HAP-1 (cell line): ENCODE measurements around the gene CLSTN3.
A peak's percentile ranks its signal among the peaks of the same experiment; 100 is the strongest.
"Not testable (repeated sequence)": the region's sequence is repeated elsewhere in the genome, so short reads cannot be mapped to it uniquely, and the experiment has no call there.

ENCODE experiments used
- DNase-seq, 2 experiments: peaks; one replicate each; pipeline ENCODE4 v3.0.0-alpha.2; 2016 to 2020; ENCODE audit warnings: low spot score in 2 of 2
- H3K27me3 ChIP-seq: fragments of 250-450 bp; sonication (Bioruptor Pico); 2 replicates; pipeline ENCODE4 v1.5.1; 2020; ENCODE audit warnings: low read depth, mild to moderate bottlenecking, moderate library complexity
- H3K36me3 ChIP-seq: fragments of 250-450 bp; sonication (Bioruptor Pico); replicated peaks from 2 replicates; pipeline ENCODE4 v1.5.1; 2020; ENCODE audit warnings: mild to moderate bottlenecking
- H3K4me1 ChIP-seq: fragments of 250-450 bp; sonication (Bioruptor Pico); 2 replicates; pipeline ENCODE4 v1.5.1; 2020; ENCODE audit warnings: mild to moderate bottlenecking
- H3K4me3 ChIP-seq: fragments of 250-450 bp; sonication (Bioruptor Pico); 2 replicates; pipeline ENCODE4 v1.5.1; 2020; ENCODE audit warnings: mild to moderate bottlenecking, moderate library complexity
- H3K9me3 ChIP-seq: fragments of 250-450 bp; sonication (Bioruptor Pico); 2 replicates; pipeline ENCODE4 v1.5.1; 2020; ENCODE audit warnings: mild to moderate bottlenecking, moderate library complexity
- in situ Hi-C: fragments of 300-500 bp; cut with MboI; formaldehyde crosslinking; loops from 3 replicates; pipeline ENCODE4 v1.14.3; 2020; ENCODE audit warnings: low sequenced_read_pairs, inconsistent platforms, mixed read lengths

The CLSTN3 gene

DNA sequence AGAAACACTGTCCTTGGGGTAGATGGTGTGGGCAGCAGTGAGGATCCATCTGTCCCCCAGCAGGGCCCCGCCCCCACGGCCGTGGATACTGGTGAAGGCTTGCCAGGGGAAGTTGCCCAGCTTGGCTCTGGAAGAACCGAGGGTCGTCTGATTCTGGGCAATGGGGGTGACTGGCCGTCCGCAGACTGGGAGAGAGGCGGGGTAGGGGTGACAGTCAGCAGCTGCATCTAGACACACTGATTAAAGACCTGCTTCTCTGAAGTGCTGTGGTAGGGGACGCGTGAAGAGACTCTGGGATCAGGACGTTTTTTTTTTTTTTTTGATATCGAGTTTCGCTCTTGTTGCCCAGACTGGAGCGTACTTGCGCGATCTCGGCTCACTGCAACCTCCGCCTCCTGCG, 33.2 kb upstream of the CLSTN3 start:
- Histone ChIP-seq H3K27me3 (no peaks in the 10 kb centered on the region), H3K9me3 (no peaks in the 10 kb centered on the region), H3K36me3 (peaks cover 10% of the 10 kb centered on the region; the same call in 1 of the 2 replicates), H3K4me1 (peaks cover 3% of the 10 kb centered on the region), H3K4me3 (no peak overlapping the region)
- DNase-seq, result no peak
- in situ Hi-C loops, result no loop called here

DNA sequence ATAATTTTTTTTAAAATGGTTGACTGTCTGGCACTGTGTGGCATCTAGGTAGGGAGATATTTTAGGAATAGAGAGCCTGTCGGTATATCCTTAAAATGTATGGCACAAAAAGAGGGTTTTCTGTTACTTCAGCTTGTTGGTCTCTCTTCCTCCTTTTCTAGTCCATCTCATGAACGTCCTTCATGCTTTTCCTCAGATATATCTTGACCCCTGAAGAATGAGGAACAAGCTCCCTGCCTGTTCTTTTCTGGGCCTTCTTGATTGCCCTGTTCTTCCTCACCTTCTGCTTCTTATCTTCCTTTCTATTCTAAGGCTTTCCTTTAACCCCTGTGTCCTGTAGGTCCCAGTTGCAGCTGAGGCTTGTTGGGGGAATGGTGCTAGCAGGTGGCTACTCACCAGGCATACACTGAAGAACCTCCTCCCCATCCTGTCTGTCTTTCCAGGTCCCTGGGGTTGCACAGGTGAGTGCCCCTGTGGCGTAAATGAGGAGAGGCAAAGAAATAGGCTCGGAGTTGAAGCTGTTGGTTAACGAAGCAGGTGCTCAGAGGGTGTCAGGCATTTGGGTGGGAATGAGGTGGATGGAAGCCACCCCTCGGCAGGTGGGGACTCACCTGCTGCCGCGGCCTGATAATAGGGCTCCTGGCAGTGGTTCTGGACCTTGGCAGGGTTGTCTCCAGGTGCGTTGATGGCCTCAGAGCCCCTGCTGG, 30.7 kb upstream of the CLSTN3 start:
- Histone ChIP-seq H3K36me3 (peaks cover 10% of the 10 kb centered on the region; the same call in 1 of the 2 replicates), H3K4me1 (no peaks in the 10 kb centered on the region), H3K4me3 (no peak overlapping the region), H3K9me3 (no peaks in the 10 kb centered on the region), H3K27me3 (no peaks in the 10 kb centered on the region)
- in situ Hi-C loops, result no loop called here
- DNase-seq, result no peak

DNA sequence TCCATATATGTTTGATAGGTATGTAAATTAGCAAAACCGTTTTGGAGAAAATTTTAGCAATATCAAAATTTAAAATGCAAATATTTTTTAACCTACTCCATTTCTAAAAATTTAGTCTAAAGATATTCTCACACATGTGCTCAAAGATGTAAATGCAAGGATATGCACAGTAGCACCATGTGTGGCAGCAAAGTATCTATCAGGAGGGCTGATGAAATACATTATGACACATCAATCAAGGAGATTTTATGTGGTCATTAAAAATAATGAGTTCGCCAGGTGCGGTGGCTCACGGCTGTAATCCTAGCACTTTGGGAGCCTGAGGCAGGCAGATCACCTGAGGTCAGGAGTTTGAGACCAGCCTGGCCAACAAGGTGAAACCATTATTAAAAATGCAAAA, 29.9 kb upstream of the CLSTN3 start:
- H3K4me1 ChIP-seq, result no peaks in the 10 kb centered on the region
- no peak overlapping the region for H3K4me3 ChIP-seq
- no peaks in the 10 kb centered on the region for H3K27me3 ChIP-seq
- no peak for DNase-seq
- in situ Hi-C loops, result loop anchor here (25.0 kb wide), 1 partner anchor 363 kb away; no protein-coding TSS in a partner anchor
- peaks cover 10% of the 10 kb centered on the region; the same call in 1 of the 2 replicates for H3K36me3 ChIP-seq
- H3K9me3 ChIP-seq, result no peaks in the 10 kb centered on the region

DNA sequence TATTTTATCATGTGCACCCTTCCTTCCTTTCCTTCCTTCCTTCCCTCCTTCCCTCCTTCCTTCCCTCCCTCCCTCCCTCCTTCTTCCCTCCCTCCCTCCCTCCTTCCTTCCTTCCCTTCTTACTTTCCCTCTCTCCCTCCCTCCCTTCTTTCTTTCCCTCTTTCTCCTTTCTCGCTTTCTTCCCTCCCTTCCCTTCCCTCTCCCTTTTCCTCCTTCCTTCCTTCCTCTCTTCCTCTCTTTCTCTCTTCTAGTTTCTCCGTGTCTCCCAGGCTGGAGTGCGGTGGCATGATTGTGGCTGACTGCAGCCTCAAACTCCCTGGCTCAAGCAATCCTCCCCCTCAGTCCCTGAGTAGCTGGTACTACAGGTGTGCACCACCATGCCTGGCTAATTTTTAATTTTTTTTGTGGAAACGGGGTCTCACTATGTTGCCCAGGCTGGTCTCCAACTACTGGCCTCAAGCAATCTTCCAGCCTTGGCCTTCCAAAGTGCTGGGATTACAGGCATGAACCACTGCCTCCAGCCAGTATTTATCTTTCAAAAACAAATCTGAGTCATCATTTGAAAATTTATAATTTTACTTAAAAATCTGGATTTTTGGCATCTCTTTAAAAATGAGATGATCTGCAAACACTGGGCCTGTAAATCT, 29.0 kb upstream of the CLSTN3 start:
- Histone ChIP-seq H3K4me1 (no peaks in the 10 kb centered on the region), H3K36me3 (peaks cover 10% of the 10 kb centered on the region; the same call in 1 of the 2 replicates), H3K9me3 (no peaks in the 10 kb centered on the region), H3K27me3 (no peaks in the 10 kb centered on the region), H3K4me3 (no peak overlapping the region)
- no peak for DNase-seq
- in situ Hi-C loops, result loop anchor here (25.0 kb wide), 1 partner anchor 364 kb away; no protein-coding TSS in a partner anchor

DNA sequence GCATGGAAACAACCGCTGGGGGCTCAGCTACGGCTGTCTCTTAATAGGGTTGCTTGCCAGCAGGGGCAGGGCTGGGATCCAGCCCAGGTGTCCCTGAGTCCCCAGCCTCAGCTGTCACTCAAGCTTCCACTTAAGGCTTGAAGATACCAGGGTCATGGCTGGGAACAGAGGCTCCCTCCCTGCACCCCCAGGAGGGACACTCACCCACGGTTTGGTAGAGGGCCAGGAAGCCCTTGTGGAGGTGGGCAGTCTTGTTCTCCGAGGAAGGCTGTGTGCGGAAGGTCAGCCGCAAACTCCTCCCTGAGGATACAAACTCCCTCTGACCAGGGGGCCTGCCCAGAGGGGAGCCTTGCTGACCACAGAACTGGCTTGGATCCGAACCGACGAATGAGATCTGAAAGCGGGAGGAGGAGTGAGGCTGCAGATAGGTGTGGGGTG, 28.5 kb upstream of the CLSTN3 start:
- H3K36me3 ChIP-seq, result peaks cover 12% of the 10 kb centered on the region; the same call in 1 of the 2 replicates
- H3K4me1 ChIP-seq, result no peaks in the 10 kb centered on the region
- no peak overlapping the region for H3K4me3 ChIP-seq
- H3K27me3 ChIP-seq, result no peaks in the 10 kb centered on the region
- no peaks in the 10 kb centered on the region for H3K9me3 ChIP-seq
- in situ Hi-C loops, result loop anchor here (25.0 kb wide), 1 partner anchor 364 kb away; no protein-coding TSS in a partner anchor
- no peak for DNase-seq

DNA sequence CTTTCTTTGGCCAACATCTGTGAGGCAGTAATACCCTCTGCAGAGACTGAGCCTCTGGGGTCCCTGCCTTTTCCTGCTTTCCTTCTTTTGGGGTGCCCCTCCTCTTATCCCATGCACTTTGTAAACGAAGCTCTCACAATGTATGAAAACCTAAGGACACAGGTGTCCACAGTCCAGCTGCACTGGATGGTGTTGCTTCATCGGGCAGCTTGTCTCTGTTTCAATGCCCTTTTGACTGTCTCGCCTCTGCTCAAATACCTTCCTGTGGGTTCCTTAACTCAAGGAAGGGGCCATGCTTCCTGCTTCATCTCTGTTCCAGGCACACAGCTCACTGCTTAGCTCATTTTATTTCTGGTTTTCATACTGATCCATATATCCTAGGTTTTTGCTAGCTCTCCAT, 27.6 kb upstream of the CLSTN3 start:
- Histone ChIP-seq H3K4me3 (no peak overlapping the region), H3K36me3 (peaks cover 14% of the 10 kb centered on the region; the same call in 1 of the 2 replicates), H3K27me3 (no peaks in the 10 kb centered on the region), H3K4me1 (no peaks in the 10 kb centered on the region; the same call in 1 of the 2 replicates), H3K9me3 (no peaks in the 10 kb centered on the region)
- in situ Hi-C loops, result loop anchor here (25.0 kb wide), 1 partner anchor 365 kb away; no protein-coding TSS in a partner anchor
- DNase-seq, result no peak

DNA sequence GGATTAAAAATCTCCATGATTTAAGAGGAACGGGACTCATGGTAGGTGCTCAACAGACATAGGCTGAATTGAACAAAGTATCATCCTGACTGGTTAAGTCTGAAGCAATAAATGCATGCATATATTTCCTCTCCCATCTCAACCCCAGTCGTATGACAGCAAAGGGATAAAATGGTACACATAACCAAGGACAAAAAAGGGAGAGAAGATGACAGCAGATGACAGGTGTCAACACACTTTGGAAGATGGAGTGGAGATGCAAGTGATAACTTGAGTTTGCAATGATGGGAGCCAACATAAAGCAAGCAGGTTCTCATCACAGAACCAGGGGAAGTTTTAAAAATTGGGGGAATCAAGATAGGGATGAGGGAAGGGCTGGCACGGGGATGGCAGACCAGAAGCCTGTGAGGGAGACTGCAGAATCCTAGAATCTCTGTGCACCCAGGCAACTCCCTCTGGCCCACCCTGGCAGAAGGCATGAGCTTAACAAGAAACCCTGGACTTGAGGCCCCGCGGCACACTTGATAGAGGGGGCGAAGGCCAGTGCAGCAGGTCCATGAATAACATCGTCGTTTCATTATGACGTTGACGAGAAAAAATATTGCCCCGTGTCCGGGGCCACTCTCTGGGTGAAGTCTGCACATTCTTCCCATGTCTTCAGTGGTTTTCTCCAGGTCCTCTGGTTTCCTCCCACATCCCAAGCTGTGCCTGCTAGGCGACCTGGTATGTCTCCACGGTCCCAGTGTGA, 26.2 kb upstream of the CLSTN3 start:
- in situ Hi-C loops, result loop anchor here (25.0 kb wide), 1 partner anchor 367 kb away; no protein-coding TSS in a partner anchor
- H3K4me1 ChIP-seq, result no peaks in the 10 kb centered on the region; the same call in 1 of the 2 replicates
- no peak overlapping the region for H3K4me3 ChIP-seq
- DNase-seq, result no peak
- no peaks in the 10 kb centered on the region for H3K27me3 ChIP-seq
- H3K9me3 ChIP-seq, result no peaks in the 10 kb centered on the region
- H3K36me3 ChIP-seq, result peaks cover 8% of the 10 kb centered on the region; the same call in 1 of the 2 replicates

DNA sequence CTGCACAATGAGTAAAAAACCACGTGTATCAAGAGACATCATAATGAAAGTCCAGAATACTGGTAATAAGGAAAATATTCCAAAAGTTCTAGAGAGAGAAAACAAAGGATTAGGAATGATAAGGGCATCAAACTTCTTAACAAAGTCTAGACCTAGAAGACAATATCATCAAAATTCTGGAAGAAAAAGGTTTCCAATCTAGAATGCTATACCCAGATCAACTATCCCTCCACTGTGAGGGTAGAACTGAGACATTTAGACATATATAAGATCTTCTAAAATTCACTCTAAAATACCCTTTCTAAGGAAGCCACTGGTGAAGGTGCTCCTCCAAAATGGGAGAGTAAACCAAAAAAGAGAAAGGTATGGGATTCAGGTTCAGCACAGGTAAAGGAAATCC, 24.1 kb upstream of the CLSTN3 start:
- H3K36me3 ChIP-seq, result 0 out of 2 replicates have a peak, but pooled peaks cover 4% of the 10 kb centered on the region
- in situ Hi-C loops, result loop anchor here (25.0 kb wide), 1 partner anchor 369 kb away; no protein-coding TSS in a partner anchor
- no peaks in the 10 kb centered on the region for H3K9me3 ChIP-seq
- H3K4me3 ChIP-seq, result no peak overlapping the region
- no peaks in the 10 kb centered on the region; the same call in 1 of the 2 replicates for H3K4me1 ChIP-seq
- no peaks in the 10 kb centered on the region for H3K27me3 ChIP-seq
- DNase-seq, result no peak

DNA sequence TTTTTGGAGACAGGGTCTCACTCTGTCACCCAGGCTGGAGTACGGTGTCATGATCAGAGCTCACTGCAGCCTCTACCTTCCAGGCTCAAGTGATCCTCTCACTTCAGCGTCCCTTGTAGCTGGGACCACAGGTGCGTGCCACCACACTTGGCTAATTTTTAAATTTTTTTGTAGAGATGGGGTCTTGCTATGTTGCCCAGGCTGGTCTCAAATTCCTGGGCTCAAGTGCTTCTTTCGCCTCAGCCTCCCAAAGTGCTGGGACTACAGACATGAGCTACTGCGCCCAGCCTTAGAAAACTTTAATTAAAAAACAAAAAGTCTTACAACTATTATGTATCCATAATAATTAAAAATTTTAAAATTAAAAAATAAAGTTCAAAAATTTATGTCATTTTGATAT, 23.0 kb upstream of the CLSTN3 start:
- H3K4me1 ChIP-seq, H3K9me3 ChIP-seq, H3K4me3 ChIP-seq, H3K27me3 ChIP-seq, H3K36me3 ChIP-seq, DNase-seq: not testable (repeated sequence)
- in situ Hi-C loops, result loop anchor here (25.0 kb wide), 1 partner anchor 370 kb away; no protein-coding TSS in a partner anchor

DNA sequence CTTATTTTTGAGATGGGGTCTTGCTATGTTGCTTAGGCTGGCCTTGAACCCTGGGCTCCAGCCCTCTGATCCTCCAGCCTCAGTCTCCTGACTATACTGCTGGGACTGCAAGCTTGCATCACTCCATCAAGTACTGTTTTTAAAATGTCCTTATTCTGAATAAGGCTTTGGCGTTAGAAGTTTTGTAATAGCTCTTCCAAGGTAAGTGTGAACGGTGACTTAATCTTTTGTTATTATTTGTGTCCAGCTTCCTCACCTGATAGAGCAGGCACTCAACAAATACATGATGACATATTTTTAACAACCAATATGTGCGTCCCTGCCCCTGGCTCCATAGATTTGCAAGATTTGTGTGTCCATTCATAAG, 22.6 kb upstream of the CLSTN3 start:
- no peaks in the 10 kb centered on the region for H3K9me3 ChIP-seq
- H3K4me1 ChIP-seq, result no peaks in the 10 kb centered on the region; the same call in 1 of the 2 replicates
- no peaks in the 10 kb centered on the region for H3K27me3 ChIP-seq
- in situ Hi-C loops, result loop anchor here (25.0 kb wide), 1 partner anchor 370 kb away; no protein-coding TSS in a partner anchor
- DNase-seq, result no peak
- peak overlapping the region; percentile 48 for H3K4me3 ChIP-seq
- H3K36me3 ChIP-seq, result 0 out of 2 replicates have a peak, but pooled peaks cover 4% of the 10 kb centered on the region

DNA sequence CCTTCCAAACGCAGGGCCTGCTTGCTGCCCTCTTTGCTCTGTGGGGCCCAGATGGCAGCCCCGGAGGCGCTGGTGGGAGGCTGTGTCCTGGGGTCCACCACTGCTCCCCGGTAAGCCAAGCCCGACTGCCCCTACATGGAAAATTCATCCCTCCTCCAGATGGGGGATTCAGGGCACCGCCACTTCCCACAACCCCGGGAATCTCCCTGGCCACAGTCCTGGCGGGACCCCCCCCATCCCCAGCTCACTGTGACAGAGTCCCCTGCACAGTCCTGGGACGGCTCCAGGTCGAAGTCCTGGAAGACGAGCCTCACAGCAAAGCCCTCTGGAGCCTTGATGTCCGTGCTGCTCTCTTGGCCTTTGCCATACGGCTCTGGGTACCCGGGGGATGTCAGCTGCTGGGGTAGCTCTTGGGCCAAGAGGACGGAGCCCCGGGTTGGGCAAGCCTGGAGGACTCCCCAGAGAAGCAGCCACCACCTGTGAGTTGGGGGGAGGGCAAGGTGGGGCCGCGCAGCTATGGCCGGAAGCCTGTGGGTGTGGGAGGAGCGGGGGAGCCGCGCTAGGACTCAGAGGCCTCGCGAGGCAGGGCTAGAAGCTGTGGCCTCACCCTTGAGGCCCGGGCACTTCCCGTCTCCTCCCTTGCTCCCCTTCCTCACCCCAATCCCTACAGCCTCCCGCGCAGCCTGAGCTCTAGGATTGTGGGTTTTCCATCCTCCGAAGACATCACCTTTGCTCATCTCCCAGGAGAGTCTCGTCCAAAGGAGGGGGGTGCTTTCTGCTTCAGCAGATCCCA, 22.0 kb upstream of the CLSTN3 start:
- DNase-seq, result peak; percentile 52 to 81
- H3K9me3 ChIP-seq, result no peaks in the 10 kb centered on the region
- in situ Hi-C loops, result loop anchor here (25.0 kb wide), 1 partner anchor 371 kb away; no protein-coding TSS in a partner anchor

DNA sequence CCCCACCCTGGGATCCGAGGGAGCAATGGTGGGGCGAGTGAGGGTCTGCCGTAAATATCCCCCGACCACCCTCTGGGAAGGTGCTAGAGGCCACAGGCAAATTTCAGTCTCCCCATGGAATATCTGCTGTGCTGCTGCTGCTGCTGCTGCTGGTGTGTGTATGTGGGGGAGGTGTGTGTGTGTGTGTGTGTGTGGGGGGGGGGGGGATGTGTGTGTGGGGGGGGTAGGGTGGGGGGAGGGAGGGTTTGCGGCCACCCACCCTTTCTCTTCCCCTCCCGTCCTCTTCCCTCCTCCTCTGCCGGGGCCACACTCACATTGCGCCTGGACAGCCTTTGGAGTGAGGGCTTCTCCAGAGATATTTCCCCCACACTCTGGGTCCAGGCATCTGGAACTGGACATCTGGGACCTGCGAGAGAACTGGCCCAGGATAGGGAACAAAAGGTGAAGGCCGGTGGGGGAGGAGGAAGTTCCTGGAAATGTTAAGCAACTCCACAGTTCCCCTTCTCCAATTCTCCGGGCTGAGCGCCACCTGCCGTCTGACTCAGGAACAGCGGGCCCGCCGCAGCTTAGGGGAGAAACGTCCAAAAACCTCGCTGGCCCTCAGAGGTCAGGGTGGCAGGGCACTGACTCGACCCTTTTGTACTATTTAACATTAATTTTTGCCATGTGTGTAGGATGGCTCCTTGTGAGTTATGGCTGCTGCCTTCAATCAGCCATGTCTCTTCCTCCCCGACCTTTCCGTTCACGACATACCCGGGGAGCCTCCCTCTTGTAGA, 21.2 kb upstream of the CLSTN3 start, which contains the start of gene C1RL:
TSS of gene C1RL (minus strand) at position 419 of the 776 bp plus-strand sequence. CDS start at position 385, 34 bp downstream.
- H3K9me3 ChIP-seq, result no peaks in the 10 kb centered on the region
- in situ Hi-C loops, result loop anchor here (25.0 kb wide), 1 partner anchor 372 kb away; no protein-coding TSS in a partner anchor
- peak within 1 kb of the TSS; percentile 48 for H3K4me3 ChIP-seq
- H3K4me1 ChIP-seq, result no peaks in the 10 kb centered on the region; the same call in 1 of the 2 replicates
- no peaks in the 10 kb centered on the region for H3K27me3 ChIP-seq
- 0 out of 2 replicates have a peak, but pooled peaks cover 4% of the 10 kb centered on the region for H3K36me3 ChIP-seq
- DNase-seq, result peak; percentile 89 to 94

More for the DNA sequence above, 22.0 kb upstream of the CLSTN3 start:
- Histone ChIP-seq H3K4me3 (peak overlapping the region; percentile 48), H3K36me3 (0 out of 2 replicates have a peak, but pooled peaks cover 4% of the 10 kb centered on the region), H3K27me3 (no peaks in the 10 kb centered on the region), H3K4me1 (no peaks in the 10 kb centered on the region; the same call in 1 of the 2 replicates)
